K562 (cell line): ENCODE data around the gene FAM219B. TPM values are rescaled to one million over a fixed set of nuclear protein-coding genes. Genes with fewer than 3 reads are reported as not detected.

Source experiments
- ATAC-seq: fragments of 200-7000 bp; cut with Tn5 transposase; 3 replicates; pipeline ENCODE4 v1.9.1; 2020; ENCODE audit warnings: moderate library complexity
- BruUV-seq: library from RNA; stranded (reverse); fragments of 400-500 nt; replicated peaks from 2 replicates; lab custom pipeline; 2021; lab: Mats Ljungman, UMichigan
- CTCF ChIA-PET: fragments of 300-600 bp; formaldehyde crosslinking; extraction: SDS; loops from one replicate; lab custom pipeline; 2021; ENCODE audit warnings: low intra/inter-chr PET ratio; lab: Yijun Ruan, JAX
- POLR2A ChIA-PET: fragments of 300-600, 350-650 bp; sonication (Branson Sonifier 250); formaldehyde crosslinking; extraction: SDS; loops from one replicate; lab custom pipeline; 2021; ENCODE audit warnings: antibody characterized with exemption, inconsistent platforms; lab: Yijun Ruan, JAX
- DNase-seq, 4 experiments: peaks; one replicate each; pipeline versions ENCODE4 v3.0.0 to v3.0.0-alpha.2; 2011 to 2018; ENCODE audit warnings: low spot score in 3 of 4, mixed read lengths in 3 of 4; ENCODE audit errors: extremely low read depth in 1 of 4
- FAIRE-seq: peaks from 2 replicates; lab custom pipeline; 2011; peaks lifted over from hg19 to GRCh38; lab: Jason Lieb, UNC
- H2AFZ ChIP-seq: 2 replicates; pipeline ENCODE4 v1.6.0; 2011; ENCODE audit warnings: low read depth, low read length, control low read depth, inconsistent platforms
- H3K27ac ChIP-seq: fragments of 200-600 bp; 3 replicates; pipeline ENCODE4 v1.8.0; 2011; ENCODE audit warnings: low read depth, mild to moderate bottlenecking, control low read depth, inconsistent platforms, low read length, moderate library complexity, mixed read lengths; ENCODE audit errors: extremely low read depth
- H3K27me3 ChIP-seq, 2 experiments: fragments of 300-600 bp in 1 of 2; 2 replicates in 1 of 2; 3 replicates in 1 of 2; pipeline versions ENCODE4 v1.6.0 to v1.8.0; 2011; ENCODE audit warnings: inconsistent platforms in 2 of 2, low read length in 2 of 2, mild to moderate bottlenecking in 1 of 2, mixed read lengths in 1 of 2, moderate library complexity in 1 of 2; ENCODE audit not compliant: control insufficient read depth in 2 of 2, insufficient read depth in 2 of 2
- H3K36me3 ChIP-seq: fragments of 300-600 bp; 3 replicates; pipeline ENCODE4 v1.8.0; 2011; ENCODE audit warnings: mild to moderate bottlenecking, low read length, inconsistent platforms; ENCODE audit not compliant: control insufficient read depth, insufficient read depth
- H3K4me1 ChIP-seq, 2 experiments: fragments of 200-600 bp in 1 of 2; replicated peaks in 1 of 2; 2 replicates in 1 of 2; 3 replicates in 1 of 2; pipeline versions ENCODE4 v1.5.1 to v1.8.0; 2011; ENCODE audit warnings: inconsistent platforms in 2 of 2, low read length in 2 of 2, mild to moderate bottlenecking in 1 of 2, mixed read lengths in 1 of 2, moderate library complexity in 1 of 2; ENCODE audit not compliant: control insufficient read depth in 2 of 2, insufficient read depth in 2 of 2
- H3K4me2 ChIP-seq: 2 replicates; pipeline ENCODE4 v1.6.1; 2011; ENCODE audit warnings: low read length, control low read depth, inconsistent platforms, mixed read lengths; ENCODE audit not compliant: insufficient read depth
- H3K4me3 ChIP-seq: fragments of 200-600 bp; sonication (generic), shearing (Covaris generic); 2 replicates; pipeline ENCODE4 v1.5.1; 2016; ENCODE audit warnings: control low read depth, inconsistent platforms
- H3K79me2 ChIP-seq: fragments of 200-600 bp; 3 replicates; pipeline ENCODE4 v1.8.0; 2011; ENCODE audit warnings: low read length, inconsistent platforms; ENCODE audit not compliant: control insufficient read depth, insufficient read depth
- H3K9ac ChIP-seq, 2 experiments: 2 replicates each; pipeline versions ENCODE4 v1.6.0 to v1.6.1; 2011; ENCODE audit warnings: low read depth in 2 of 2, low read length in 2 of 2, control low read depth in 1 of 2, inconsistent platforms in 1 of 2, mild to moderate bottlenecking in 1 of 2, mixed read lengths in 1 of 2; ENCODE audit not compliant: insufficient read depth in 1 of 2
- H3K9me1 ChIP-seq: one replicate; pipeline ENCODE4 v1.6.0; 2011; ENCODE audit warnings: inconsistent platforms, mild to moderate bottlenecking, low read length, moderate library complexity; ENCODE audit not compliant: control insufficient read depth, insufficient read depth
- H3K9me3 ChIP-seq: replicated peaks from 2 replicates; pipeline ENCODE4 v1.5.1; 2011; ENCODE audit warnings: low read depth, low read length, inconsistent platforms; ENCODE audit not compliant: control insufficient read depth, insufficient read depth
- H4K20me1 ChIP-seq: replicated peaks from 2 replicates; pipeline ENCODE4 v1.6.1; 2011; ENCODE audit warnings: low read length, inconsistent platforms, mixed read lengths; ENCODE audit not compliant: control insufficient read depth, insufficient read depth
- ATF7 ChIP-seq: fragments of 450-650 bp; IDR thresholded peaks from 2 replicates; pipeline ENCODE4 v1.7.1; 2014; ENCODE audit warnings: mild to moderate bottlenecking, moderate library complexity
- ELF1 ChIP-seq: fragments of 200-800 bp; sonication (Bioruptor generic); IDR thresholded peaks from 2 replicates; pipeline ENCODE4 v1.6.1; 2016; ENCODE audit warnings: missing genetic modification characterization, missing compliant biosample characterization
- GABPB1 ChIP-seq: sonication (generic); formaldehyde crosslinking; IDR thresholded peaks from 2 replicates; pipeline ENCODE4 v1.8.0; 2022; ENCODE audit warnings: mild to moderate bottlenecking, missing genetic modification reagents
- MCM2 ChIP-seq: fragments of 450-650 bp; IDR thresholded peaks from 2 replicates; pipeline ENCODE4 v1.6.1; 2017; ENCODE audit warnings: low read depth, mild to moderate bottlenecking
- NFXL1 ChIP-seq: fragments of 450-650 bp; formaldehyde crosslinking; IDR thresholded peaks from 2 replicates; pipeline ENCODE4 v1.4.0; 2021; ENCODE audit warnings: mild to moderate bottlenecking
- TAF15 ChIP-seq: fragments of 200-400 bp; formaldehyde crosslinking; IDR thresholded peaks from 2 replicates; pipeline ENCODE4 v1.6.1; 2017; ENCODE audit warnings: mild to moderate bottlenecking, low read depth, low read length, moderate library complexity
- ZNF444 ChIP-seq: fragments of 250-450 bp; sonication (Bioruptor Pico); IDR thresholded peaks from 2 replicates; pipeline ENCODE4 v1.4.0; 2020; ENCODE audit warnings: mild to moderate bottlenecking, moderate library complexity
- WGBS: fragments of 100-300 bp; shearing (Covaris generic); methylation state at CpG from one replicate; pipeline ENCODE4 v1.1.6; 2016; ENCODE audit warnings: low coverage, mixed read lengths; ENCODE audit not compliant: insufficient coverage; ENCODE audit errors: missing lambda C conversion rate; 5-methylcytosine and 5-hydroxymethylcytosine counted together
- in situ Hi-C: fragments of 300-500 bp; cut with MboI; formaldehyde crosslinking; loops from 4 replicates; pipeline ENCODE4 v1.15.0; 2018; ENCODE audit warnings: inconsistent platforms, mixed read lengths
- intact Hi-C: fragments of 100-400 bp; cut with micrococcal nuclease; formaldehyde crosslinking; loops from 2 replicates; pipeline ENCODE4 v1.14.2; 2022
- polyA plus RNA-seq, 8 experiments: library from polyadenylated mRNA; depleted of rRNA in 4 of 8; stranded (reverse) in 5 of 8; unstranded in 3 of 8; fragments of >200 nt; fragmentation: Nextera tagmentation in 2 of 8; fragmentation: Illumina TruSeq in 1 of 8; extraction: Ambion mirVana in 2 of 8; extraction: Trizol in 1 of 8; gene quantifications; 2 replicates each; pipeline versions ENCODE4 v1.2.1 to v1.2.3, GENCODE V29; 2011 to 2014; ENCODE audit warnings: inconsistent platforms in 1 of 8, missing spikeins in 1 of 8
- total RNA-seq, 7 experiments: library from RNA; depleted of rRNA in 6 of 7; stranded (reverse); fragments of >200 nt in 6 of 7; fragmentation: Illumina TruSeq in 2 of 7; extraction: Trizol in 2 of 7; gene quantifications; 2 replicates each; pipeline versions ENCODE4 v1.2.1 to v1.2.3, GENCODE V29; 2011 to 2021; ENCODE audit warnings: low replicate concordance in 1 of 7
- TF ChIP-seq, protein P1 (sequence below): fragments of 450-650 bp; IDR thresholded peaks from 2 replicates; pipeline ENCODE4 v1.6.1; 2014; ENCODE audit warnings: low read depth, mild to moderate bottlenecking, moderate library complexity, borderline replicate concordance
- TF ChIP-seq, protein P2 (sequence below): IDR thresholded peaks from 2 replicates; pipeline ENCODE4 v1.6.1; 2011; ENCODE audit warnings: borderline replicate concordance, low read depth, mild to moderate bottlenecking, moderate library complexity, low read length; ENCODE audit not compliant: insufficient read depth, poor library complexity, severe bottlenecking
- TF ChIP-seq, protein P3 (sequence below): fragments of 250-450 bp; sonication (Bioruptor Pico); IDR thresholded peaks from 2 replicates; pipeline ENCODE4 v1.4.0; 2020; ENCODE audit warnings: mild to moderate bottlenecking, moderate library complexity

Gene FAM219B
- total and polyA plus RNA-seq, 9 of the 15 experiments (the other 6 are each of a cell fraction or from before 2014, with no cell fraction given): 6.8 to 50.4 (median 29.4) TPM

DNA sequence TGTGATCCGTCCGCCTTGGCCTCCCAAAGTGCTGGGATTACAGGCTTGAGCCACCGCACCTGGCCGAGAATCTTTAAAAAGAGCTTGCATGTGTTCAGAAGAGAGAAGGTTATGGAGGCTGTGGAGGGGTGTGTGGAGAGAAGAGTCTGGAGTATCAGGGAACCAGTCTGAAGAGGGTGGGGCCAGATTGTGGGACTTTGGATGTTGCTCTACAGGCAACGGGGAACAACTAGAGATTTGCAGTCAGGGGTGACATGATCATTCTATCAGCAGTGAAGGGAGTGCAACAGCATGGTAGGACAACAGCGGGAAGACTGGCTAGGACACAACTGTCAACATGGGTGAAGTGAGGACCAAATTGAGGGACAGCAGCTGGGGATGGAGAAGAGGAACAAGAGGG, 42.4 kb downstream of the FAM219B start:
- H3K4me3 ChIP-seq: no peak overlapping the region
- H4K20me1 ChIP-seq: no peaks in the 10 kb centered on the region
- TF ChIP-seq ZNF444 (CRISPR knock-in tag): no peak
- no peak for TF ChIP-seq ELF1 (tag)
- TF ChIP-seq GABPB1 (CRISPR knock-in tag): no peak
- TF ChIP-seq, protein P1, sequence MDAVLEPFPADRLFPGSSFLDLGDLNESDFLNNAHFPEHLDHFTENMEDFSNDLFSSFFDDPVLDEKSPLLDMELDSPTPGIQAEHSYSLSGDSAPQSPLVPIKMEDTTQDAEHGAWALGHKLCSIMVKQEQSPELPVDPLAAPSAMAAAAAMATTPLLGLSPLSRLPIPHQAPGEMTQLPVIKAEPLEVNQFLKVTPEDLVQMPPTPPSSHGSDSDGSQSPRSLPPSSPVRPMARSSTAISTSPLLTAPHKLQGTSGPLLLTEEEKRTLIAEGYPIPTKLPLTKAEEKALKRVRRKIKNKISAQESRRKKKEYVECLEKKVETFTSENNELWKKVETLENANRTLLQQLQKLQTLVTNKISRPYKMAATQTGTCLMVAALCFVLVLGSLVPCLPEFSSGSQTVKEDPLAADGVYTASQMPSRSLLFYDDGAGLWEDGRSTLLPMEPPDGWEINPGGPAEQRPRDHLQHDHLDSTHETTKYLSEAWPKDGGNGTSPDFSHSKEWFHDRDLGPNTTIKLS: no peak
- TF ChIP-seq ATF7: no peak
- TF ChIP-seq, protein P2, sequence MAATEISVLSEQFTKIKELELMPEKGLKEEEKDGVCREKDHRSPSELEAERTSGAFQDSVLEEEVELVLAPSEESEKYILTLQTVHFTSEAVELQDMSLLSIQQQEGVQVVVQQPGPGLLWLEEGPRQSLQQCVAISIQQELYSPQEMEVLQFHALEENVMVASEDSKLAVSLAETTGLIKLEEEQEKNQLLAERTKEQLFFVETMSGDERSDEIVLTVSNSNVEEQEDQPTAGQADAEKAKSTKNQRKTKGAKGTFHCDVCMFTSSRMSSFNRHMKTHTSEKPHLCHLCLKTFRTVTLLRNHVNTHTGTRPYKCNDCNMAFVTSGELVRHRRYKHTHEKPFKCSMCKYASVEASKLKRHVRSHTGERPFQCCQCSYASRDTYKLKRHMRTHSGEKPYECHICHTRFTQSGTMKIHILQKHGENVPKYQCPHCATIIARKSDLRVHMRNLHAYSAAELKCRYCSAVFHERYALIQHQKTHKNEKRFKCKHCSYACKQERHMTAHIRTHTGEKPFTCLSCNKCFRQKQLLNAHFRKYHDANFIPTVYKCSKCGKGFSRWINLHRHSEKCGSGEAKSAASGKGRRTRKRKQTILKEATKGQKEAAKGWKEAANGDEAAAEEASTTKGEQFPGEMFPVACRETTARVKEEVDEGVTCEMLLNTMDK: no peak
- no peak for TF ChIP-seq MCM2
- TF ChIP-seq NFXL1 (CRISPR knock-in tag): no peak
- TF ChIP-seq, protein P3, sequence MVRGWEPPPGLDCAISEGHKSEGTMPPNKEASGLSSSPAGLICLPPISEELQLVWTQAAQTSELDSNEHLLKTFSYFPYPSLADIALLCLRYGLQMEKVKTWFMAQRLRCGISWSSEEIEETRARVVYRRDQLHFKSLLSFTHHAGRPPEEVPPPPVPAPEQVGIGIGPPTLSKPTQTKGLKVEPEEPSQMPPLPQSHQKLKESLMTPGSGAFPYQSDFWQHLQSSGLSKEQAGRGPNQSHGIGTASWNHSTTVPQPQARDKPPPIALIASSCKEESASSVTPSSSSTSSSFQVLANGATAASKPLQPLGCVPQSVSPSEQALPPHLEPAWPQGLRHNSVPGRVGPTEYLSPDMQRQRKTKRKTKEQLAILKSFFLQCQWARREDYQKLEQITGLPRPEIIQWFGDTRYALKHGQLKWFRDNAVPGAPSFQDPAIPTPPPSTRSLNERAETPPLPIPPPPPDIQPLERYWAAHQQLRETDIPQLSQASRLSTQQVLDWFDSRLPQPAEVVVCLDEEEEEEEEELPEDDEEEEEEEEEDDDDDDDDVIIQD: no peak
- no peak for TF ChIP-seq TAF15
- H3K9me3 ChIP-seq: no peaks in the 10 kb centered on the region; the same call in 1 of the 2 replicates
- no TSS peak for BruUV-seq
- peaks cover 7% of the 10 kb centered on the region for H3K9me1 ChIP-seq
- WGBS: 84% methylated on average over 4 of the region's 6 CpGs
- H3K79me2 ChIP-seq: peaks cover 44% of the 10 kb centered on the region
- no peaks in the 10 kb centered on the region for H3K27me3 ChIP-seq
- in situ Hi-C loops (no loop called here), intact Hi-C loops (no loop called here)
- ChIA-PET POLR2A (interaction anchor here (1.2 kb wide), 1 partner anchor 9 kb away, joined by 5 read pairs; no protein-coding TSS in a partner anchor), CTCF (no interaction called here)
- H3K9ac ChIP-seq: no peak overlapping the region
- no peak overlapping the region for H2AFZ ChIP-seq
- peaks cover 32% of the 10 kb centered on the region; the same call in 2 of the 3 replicates for H3K36me3 ChIP-seq
- ATAC-seq (no peak), FAIRE-seq (no peak), DNase-seq (no peak)
- peaks cover 0 to 5% of the 10 kb centered on the region in 2 experiments; a peak in 2 of 5 replicates for H3K4me1 ChIP-seq
- H3K27ac ChIP-seq: no peak overlapping the region
- H3K4me2 ChIP-seq: no peak overlapping the region
